ENCODE measurements around the gene DNM3. TPM values are rescaled to one million over a fixed set of nuclear protein-coding genes. Genes with fewer than 3 reads are reported as not detected.
A peak's percentile ranks its signal among the peaks of the same experiment; 100 is the strongest.

Gene DNM3
- total and polyA plus RNA-seq, 9 of the 15 experiments (the other 6 are each of a cell fraction or from before 2014, with no cell fraction given): 0.08 to 0.36 (median 0.22) TPM; not detected in 1

DNA sequence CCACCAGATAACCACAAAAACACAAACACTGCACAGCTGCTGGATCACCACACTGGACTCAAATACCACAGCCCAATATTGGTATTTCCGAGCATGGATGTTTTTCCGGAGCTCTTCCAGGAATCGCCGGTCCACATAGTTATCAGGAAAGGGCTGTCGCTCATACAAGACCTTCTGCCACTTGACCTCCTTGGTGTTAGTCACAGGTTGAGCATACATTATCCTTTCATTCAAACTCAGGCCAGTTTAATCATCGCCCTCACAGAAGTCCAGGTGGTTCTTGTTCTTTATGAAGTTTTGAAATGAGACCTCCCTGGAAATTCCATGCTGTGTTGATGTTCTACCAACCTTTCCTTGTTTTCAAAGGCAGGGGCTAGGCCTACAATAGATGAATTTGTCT is 601.1 kb downstream of the DNM3 start (continued):
- peak; percentile 93 for TF ChIP-seq FOSL1 (tag; conservative IDR thresholded peaks at IDR 0.05)
- peak in 1 of 2 experiments; percentile 86; a peak in 1 of 4 replicates for TF ChIP-seq SRF (CRISPR knock-in tag; IDR thresholded peaks at IDR 0.05)
- TF ChIP-seq, protein P1, sequence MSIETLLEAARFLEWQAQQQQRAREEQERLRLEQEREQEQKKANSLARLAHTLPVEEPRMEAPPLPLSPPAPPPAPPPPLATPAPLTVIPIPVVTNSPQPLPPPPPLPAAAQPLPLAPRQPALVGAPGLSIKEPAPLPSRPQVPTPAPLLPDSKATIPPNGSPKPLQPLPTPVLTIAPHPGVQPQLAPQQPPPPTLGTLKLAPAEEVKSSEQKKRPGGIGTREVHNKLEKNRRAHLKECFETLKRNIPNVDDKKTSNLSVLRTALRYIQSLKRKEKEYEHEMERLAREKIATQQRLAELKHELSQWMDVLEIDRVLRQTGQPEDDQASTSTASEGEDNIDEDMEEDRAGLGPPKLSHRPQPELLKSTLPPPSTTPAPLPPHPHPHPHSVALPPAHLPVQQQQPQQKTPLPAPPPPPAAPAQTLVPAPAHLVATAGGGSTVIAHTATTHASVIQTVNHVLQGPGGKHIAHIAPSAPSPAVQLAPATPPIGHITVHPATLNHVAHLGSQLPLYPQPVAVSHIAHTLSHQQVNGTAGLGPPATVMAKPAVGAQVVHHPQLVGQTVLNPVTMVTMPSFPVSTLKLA (conservative IDR thresholded peaks at IDR 0.05): peak in 1 of 2 experiments; percentile 43; a peak in 2 of 4 replicates
- TF ChIP-seq L3MBTL2 (IDR thresholded peaks at IDR 0.05): peak; percentile 48; the same call in 1 of the 2 replicates
- TF ChIP-seq, protein P2, sequence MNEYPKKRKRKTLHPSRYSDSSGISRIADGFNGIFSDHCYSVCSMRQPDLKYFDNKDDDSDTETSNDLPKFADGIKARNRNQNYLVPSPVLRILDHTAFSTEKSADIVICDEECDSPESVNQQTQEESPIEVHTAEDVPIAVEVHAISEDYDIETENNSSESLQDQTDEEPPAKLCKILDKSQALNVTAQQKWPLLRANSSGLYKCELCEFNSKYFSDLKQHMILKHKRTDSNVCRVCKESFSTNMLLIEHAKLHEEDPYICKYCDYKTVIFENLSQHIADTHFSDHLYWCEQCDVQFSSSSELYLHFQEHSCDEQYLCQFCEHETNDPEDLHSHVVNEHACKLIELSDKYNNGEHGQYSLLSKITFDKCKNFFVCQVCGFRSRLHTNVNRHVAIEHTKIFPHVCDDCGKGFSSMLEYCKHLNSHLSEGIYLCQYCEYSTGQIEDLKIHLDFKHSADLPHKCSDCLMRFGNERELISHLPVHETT (CRISPR knock-in tag; conservative IDR thresholded peaks at IDR 0.05 in 1 of 2, IDR thresholded peaks at IDR 0.05 in 1 of 2): peak in 1 of 2 experiments; percentile 62; a peak in 1 of 4 replicates
- TF ChIP-seq HDAC2 (IDR thresholded peaks at IDR 0.05): peak; percentile 44; the same call in 1 of the 2 replicates
- no peak for TF ChIP-seq FOXK1 (CRISPR knock-in tag; IDR thresholded peaks at IDR 0.05; ENCODE audit: borderline replicate concordance)
- peak; percentile 40; the same call in 1 of the 2 replicates for TF ChIP-seq ELF1 (tag; IDR thresholded peaks at IDR 0.05)
- peak; percentile 38; the same call in 1 of the 2 replicates for TF ChIP-seq ESRRA (IDR thresholded peaks at IDR 0.05; ENCODE audit: borderline replicate concordance, low read depth)
- TF ChIP-seq, protein P3, sequence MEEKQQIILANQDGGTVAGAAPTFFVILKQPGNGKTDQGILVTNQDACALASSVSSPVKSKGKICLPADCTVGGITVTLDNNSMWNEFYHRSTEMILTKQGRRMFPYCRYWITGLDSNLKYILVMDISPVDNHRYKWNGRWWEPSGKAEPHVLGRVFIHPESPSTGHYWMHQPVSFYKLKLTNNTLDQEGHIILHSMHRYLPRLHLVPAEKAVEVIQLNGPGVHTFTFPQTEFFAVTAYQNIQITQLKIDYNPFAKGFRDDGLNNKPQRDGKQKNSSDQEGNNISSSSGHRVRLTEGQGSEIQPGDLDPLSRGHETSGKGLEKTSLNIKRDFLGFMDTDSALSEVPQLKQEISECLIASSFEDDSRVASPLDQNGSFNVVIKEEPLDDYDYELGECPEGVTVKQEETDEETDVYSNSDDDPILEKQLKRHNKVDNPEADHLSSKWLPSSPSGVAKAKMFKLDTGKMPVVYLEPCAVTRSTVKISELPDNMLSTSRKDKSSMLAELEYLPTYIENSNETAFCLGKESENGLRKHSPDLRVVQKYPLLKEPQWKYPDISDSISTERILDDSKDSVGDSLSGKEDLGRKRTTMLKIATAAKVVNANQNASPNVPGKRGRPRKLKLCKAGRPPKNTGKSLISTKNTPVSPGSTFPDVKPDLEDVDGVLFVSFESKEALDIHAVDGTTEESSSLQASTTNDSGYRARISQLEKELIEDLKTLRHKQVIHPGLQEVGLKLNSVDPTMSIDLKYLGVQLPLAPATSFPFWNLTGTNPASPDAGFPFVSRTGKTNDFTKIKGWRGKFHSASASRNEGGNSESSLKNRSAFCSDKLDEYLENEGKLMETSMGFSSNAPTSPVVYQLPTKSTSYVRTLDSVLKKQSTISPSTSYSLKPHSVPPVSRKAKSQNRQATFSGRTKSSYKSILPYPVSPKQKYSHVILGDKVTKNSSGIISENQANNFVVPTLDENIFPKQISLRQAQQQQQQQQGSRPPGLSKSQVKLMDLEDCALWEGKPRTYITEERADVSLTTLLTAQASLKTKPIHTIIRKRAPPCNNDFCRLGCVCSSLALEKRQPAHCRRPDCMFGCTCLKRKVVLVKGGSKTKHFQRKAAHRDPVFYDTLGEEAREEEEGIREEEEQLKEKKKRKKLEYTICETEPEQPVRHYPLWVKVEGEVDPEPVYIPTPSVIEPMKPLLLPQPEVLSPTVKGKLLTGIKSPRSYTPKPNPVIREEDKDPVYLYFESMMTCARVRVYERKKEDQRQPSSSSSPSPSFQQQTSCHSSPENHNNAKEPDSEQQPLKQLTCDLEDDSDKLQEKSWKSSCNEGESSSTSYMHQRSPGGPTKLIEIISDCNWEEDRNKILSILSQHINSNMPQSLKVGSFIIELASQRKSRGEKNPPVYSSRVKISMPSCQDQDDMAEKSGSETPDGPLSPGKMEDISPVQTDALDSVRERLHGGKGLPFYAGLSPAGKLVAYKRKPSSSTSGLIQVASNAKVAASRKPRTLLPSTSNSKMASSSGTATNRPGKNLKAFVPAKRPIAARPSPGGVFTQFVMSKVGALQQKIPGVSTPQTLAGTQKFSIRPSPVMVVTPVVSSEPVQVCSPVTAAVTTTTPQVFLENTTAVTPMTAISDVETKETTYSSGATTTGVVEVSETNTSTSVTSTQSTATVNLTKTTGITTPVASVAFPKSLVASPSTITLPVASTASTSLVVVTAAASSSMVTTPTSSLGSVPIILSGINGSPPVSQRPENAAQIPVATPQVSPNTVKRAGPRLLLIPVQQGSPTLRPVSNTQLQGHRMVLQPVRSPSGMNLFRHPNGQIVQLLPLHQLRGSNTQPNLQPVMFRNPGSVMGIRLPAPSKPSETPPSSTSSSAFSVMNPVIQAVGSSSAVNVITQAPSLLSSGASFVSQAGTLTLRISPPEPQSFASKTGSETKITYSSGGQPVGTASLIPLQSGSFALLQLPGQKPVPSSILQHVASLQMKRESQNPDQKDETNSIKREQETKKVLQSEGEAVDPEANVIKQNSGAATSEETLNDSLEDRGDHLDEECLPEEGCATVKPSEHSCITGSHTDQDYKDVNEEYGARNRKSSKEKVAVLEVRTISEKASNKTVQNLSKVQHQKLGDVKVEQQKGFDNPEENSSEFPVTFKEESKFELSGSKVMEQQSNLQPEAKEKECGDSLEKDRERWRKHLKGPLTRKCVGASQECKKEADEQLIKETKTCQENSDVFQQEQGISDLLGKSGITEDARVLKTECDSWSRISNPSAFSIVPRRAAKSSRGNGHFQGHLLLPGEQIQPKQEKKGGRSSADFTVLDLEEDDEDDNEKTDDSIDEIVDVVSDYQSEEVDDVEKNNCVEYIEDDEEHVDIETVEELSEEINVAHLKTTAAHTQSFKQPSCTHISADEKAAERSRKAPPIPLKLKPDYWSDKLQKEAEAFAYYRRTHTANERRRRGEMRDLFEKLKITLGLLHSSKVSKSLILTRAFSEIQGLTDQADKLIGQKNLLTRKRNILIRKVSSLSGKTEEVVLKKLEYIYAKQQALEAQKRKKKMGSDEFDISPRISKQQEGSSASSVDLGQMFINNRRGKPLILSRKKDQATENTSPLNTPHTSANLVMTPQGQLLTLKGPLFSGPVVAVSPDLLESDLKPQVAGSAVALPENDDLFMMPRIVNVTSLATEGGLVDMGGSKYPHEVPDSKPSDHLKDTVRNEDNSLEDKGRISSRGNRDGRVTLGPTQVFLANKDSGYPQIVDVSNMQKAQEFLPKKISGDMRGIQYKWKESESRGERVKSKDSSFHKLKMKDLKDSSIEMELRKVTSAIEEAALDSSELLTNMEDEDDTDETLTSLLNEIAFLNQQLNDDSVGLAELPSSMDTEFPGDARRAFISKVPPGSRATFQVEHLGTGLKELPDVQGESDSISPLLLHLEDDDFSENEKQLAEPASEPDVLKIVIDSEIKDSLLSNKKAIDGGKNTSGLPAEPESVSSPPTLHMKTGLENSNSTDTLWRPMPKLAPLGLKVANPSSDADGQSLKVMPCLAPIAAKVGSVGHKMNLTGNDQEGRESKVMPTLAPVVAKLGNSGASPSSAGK (IDR thresholded peaks at IDR 0.05): peak; percentile 31
- no peak for TF ChIP-seq HDGF (IDR thresholded peaks at IDR 0.05)
- TF ChIP-seq DMBX1 (CRISPR knock-in tag; IDR thresholded peaks at IDR 0.05; ENCODE audit: borderline replicate concordance): peak; percentile 79
- TF ChIP-seq KLF16 (IDR thresholded peaks at IDR 0.05): peak; percentile 78
- TF ChIP-seq SOX6 (IDR thresholded peaks at IDR 0.05): peak; percentile 74
